HPDE6-E6E7 (cell line): ENCODE measurements around the gene ZNF385A.
A peak's percentile ranks its signal among the peaks of the same experiment; 100 is the strongest.

Experiments used
- DNase-seq: peaks from one replicate; pipeline ENCODE4 v3.0.0; 2011; ENCODE audit warnings: missing footprints; ENCODE audit errors: extremely low spot score

Gene ZNF385A

GRCh38 chr12:54415221-54415929 is 30.8 kb upstream of the ZNF385A start:
- DNase-seq: no peak

GRCh38 chr12:54413284-54414190 is 29.0 kb upstream of the ZNF385A start:
- no peak for DNase-seq

GRCh38 chr12:54412786-54413185 is 28.3 kb upstream of the ZNF385A start:
- no peak for DNase-seq

DNA sequence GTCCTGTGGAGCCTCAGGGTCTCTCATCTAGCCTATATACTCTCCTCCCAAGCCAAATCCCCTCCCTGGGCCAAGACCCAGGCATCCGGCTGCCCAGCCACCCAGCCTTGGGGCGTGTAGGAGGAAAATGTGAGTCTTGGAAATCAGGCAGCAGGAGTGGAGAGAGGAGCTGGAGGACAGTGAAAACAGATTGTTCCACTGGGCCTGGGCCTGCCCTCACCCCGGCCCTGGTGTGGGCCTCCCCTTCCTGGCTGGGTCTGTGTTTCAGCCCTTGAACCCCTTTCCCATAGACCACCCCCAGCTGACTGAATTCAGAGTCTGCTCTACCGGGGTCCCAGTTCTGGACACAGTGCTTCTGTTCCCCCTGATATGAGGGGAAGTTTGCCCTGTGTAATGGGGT is 27.8 kb upstream of the ZNF385A start:
- DNase-seq: no peak

DNA sequence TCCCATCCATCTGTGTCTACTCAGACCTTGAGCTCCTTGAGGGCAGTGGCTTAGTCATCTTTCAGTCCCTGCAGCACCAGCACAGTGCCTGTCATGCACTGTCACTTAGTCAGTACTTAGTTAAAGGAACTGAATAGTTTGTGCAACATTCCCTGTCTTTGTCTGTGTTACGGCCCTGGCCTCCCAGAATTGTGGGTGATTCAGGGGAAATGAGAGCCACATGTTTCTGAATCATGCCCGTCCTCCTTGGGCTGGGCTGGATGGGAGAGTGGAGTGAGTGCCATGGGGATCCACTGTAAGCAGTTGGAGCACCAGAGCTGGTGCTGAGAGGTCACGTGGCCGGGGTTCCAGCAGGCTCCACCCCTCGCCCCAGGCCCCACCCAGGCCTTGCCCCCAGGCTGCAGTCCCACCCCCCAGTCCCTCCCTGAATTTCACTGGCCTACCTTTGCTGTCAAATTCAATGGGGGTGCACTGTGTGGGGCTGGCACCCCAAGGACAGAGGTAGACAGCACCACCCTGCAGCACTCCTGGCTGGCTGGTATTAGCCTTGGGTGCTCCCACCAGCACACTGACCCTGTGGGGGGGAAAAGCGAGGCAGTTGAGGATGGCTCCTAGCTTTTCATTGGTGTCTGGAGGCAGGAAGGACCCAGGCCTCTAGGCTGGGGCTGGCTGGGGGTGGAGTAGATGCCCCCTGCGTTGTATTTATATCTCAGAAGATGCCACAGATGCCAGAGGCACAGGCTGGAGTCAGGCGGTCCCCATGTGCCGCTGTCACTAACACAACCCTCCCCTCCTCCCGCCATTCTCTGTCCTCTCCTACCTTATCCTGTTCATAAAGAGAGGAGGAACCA is 27.1 kb upstream of the ZNF385A start:
- peak; percentile 90 for DNase-seq

GRCh38 chr12:54409267-54409666 is 24.7 kb upstream of the ZNF385A start:
- DNase-seq: no peak

GRCh38 chr12:54407183-54407905 is 22.8 kb upstream of the ZNF385A start:
- no peak for DNase-seq

- DNase-seq: no peak
Measured at GRCh38 chr12:54405573-54405972, 21.0 kb upstream of the ZNF385A start.

- DNase-seq: no peak
Measured at GRCh38 chr12:54405106-54405505, 20.6 kb upstream of the ZNF385A start.

- no peak for DNase-seq
Measured at GRCh38 chr12:54404061-54405004, 19.8 kb upstream of the ZNF385A start.

GRCh38 chr12:54401119-54401518 is 16.6 kb upstream of the ZNF385A start:
- DNase-seq: no peak

- peak; percentile 84 for DNase-seq
Measured at GRCh38 chr12:54398995-54399793, 14.7 kb upstream of the ZNF385A start.

GRCh38 chr12:54398218-54398617 is 13.7 kb upstream of the ZNF385A start:
- DNase-seq: no peak

- no peak for DNase-seq
Measured at GRCh38 chr12:54397157-54397556, 12.6 kb upstream of the ZNF385A start.

GRCh38 chr12:54395545-54395944 is 11.0 kb upstream of the ZNF385A start:
- no peak for DNase-seq

- DNase-seq: no peak
Measured at GRCh38 chr12:54394986-54395385, 10.5 kb upstream of the ZNF385A start.

GRCh38 chr12:54394281-54394719 is 9.8 kb upstream of the ZNF385A start:
- no peak for DNase-seq

DNA sequence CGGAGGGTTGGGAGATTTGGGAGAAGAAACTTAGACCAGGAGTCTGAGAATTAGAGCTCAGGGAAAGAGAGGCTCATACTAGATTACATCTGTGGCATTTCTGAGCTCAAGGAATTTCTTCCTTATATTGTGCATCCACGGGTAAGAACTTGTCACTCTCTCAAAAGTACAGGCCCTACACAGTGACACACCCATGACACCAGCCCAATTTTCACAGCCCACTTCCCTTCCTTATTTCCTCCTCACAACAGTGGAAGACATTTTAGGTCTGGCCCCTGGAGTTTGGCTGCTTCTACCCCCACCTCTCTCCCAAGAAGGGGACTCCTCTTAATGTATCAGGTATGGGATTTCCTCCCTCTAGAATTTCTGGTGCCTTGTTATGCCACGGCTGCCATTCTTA is 9.2 kb upstream of the ZNF385A start:
- no peak for DNase-seq

- no peak for DNase-seq
Measured at GRCh38 chr12:54393207-54393609, 8.7 kb upstream of the ZNF385A start.
